ENCODE results near the gene NR4A3. TPM values are rescaled to one million over a fixed set of nuclear protein-coding genes. Genes with fewer than 3 reads are reported as not detected.
A peak's percentile ranks its signal among the peaks of the same experiment; 100 is the strongest.

NR4A3 gene
- total and polyA plus RNA-seq, 2 of the 13 experiments (the other 11 are each of a cell fraction or from before 2014, with no cell fraction given), result 0.02 to 0.09 TPM

GRCh38 chr9:99821396-99822108 lies at the start of gene NR4A3 (continued):
- TF ChIP-seq AHDC1 (CRISPR knock-in tag; IDR thresholded peaks at IDR 0.05; ENCODE audit: borderline replicate concordance) (no peak), ZNF562 (CRISPR knock-in tag; IDR thresholded peaks at IDR 0.05; ENCODE audit: borderline replicate concordance) (no peak), HOXA5 (CRISPR knock-in tag; IDR thresholded peaks at IDR 0.05) (no peak), MED13 (CRISPR knock-in tag; IDR thresholded peaks at IDR 0.05) (no peak), PLSCR1 (CRISPR knock-in tag; IDR thresholded peaks at IDR 0.05; ENCODE audit: borderline replicate concordance) (no peak), BRCA1 (CRISPR knock-in tag; IDR thresholded peaks at IDR 0.05) (no peak), RNF219 (CRISPR knock-in tag; IDR thresholded peaks at IDR 0.05) (no peak), ZNF101 (CRISPR knock-in tag; IDR thresholded peaks at IDR 0.05; ENCODE audit: borderline replicate concordance, low read depth) (no peak), HES4 (CRISPR knock-in tag; IDR thresholded peaks at IDR 0.05; ENCODE audit: borderline replicate concordance) (no peak), ZNF451 (CRISPR knock-in tag; IDR thresholded peaks at IDR 0.05) (no peak), HOXA9 (CRISPR knock-in tag; IDR thresholded peaks at IDR 0.05; ENCODE audit: borderline replicate concordance) (no peak), BRD4 (CRISPR knock-in tag; IDR thresholded peaks at IDR 0.05) (no peak), ZNF180 (CRISPR knock-in tag; IDR thresholded peaks at IDR 0.05; ENCODE audit: borderline replicate concordance, low read depth) (no peak), ZNF839 (CRISPR knock-in tag; IDR thresholded peaks at IDR 0.05; ENCODE audit: borderline replicate concordance) (0 out of 2 replicates have a peak, but pooled peaks have one; percentile 33), ATF1 (CRISPR knock-in tag; IDR thresholded peaks at IDR 0.05) (peak; percentile 52; the same call in 1 of the 2 replicates), MXI1 (IDR thresholded peaks at IDR 0.05; ENCODE audit: borderline replicate concordance, low read depth, low read length) (peak; percentile 41; the same call in 1 of the 3 replicates), TAF15 (IDR thresholded peaks at IDR 0.05; ENCODE audit: low read depth, low read length, poor library complexity, severe bottlenecking) (no peak), HNF1B (CRISPR knock-in tag; IDR thresholded peaks at IDR 0.05) (no peak), ZNF343 (CRISPR knock-in tag; IDR thresholded peaks at IDR 0.05) (no peak), KDM4B (CRISPR knock-in tag; IDR thresholded peaks at IDR 0.05) (0 out of 2 replicates have a peak, but pooled peaks have one; percentile 66)

All from HepG2 (cell line).